HG03354 (cell line): Measurements from ENCODE around the gene PLIN1.
"Not testable (repeated sequence)": the region's sequence is repeated elsewhere in the genome, so short reads cannot be mapped to it uniquely, and the experiment has no call there.

Experiments used
- ATAC-seq: cut with Tn5 transposase; IDR thresholded peaks from one replicate; pipeline ENCODE4 v1.9.1; 2021; ENCODE audit warnings: mild to moderate bottlenecking; ENCODE audit not compliant: unreplicated experiment, poor library complexity, severe bottlenecking

The PLIN1 gene

DNA sequence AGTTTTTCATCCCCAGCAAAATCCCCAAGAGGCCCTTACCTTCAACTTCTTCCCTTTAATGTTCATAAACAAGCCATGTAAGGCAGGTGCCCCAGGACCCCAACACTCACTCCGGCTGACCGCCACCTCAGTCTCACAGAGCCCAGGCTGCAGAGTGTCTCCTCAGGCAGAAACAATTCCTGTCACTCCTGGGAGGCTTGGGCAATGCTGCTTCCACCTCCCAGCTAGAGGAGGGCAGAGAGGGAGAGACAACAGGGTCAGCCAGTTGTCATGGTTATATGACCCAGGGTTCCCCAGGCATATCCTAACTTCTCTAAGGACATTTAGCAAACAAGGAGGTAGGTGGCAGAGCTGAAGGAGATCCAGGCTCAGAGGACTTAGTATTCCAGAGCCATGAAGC is at the start of gene PLIN1:
TSS of gene PLIN1 (minus strand) at position 156 of the 400 bp plus-strand sequence. CDS start 1,878 bp downstream, outside the sequence.
- no peak for ATAC-seq

DNA sequence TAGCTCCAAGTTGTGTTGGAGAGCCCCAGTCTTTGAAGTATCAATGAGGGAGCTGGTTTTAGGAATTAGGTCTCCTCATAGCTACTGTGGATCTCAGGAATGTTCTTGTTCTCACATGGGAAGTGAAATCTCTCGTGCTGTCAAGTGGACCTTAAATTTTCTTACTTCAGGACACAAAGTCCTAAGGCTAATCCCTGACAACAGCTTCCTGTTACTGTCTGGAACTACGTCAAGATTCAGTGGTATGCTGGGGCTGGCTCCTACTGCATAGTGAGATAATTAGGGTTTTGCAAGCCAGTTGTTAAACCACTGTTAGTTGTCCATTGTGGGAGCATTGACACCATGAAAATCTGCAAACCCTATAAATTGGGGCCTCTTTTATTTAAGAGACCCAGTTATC is 49.1 kb upstream of the PLIN1 start:
- no peak for ATAC-seq

GRCh38 chr15:89725064-89725463 is 45.9 kb upstream of the PLIN1 start:
- ATAC-seq: no peak

GRCh38 chr15:89724621-89725020 is 45.5 kb upstream of the PLIN1 start:
- ATAC-seq: no peak

GRCh38 chr15:89723031-89723430 is 43.9 kb upstream of the PLIN1 start:
- ATAC-seq: no peak

- no peak for ATAC-seq
Measured at GRCh38 chr15:89714775-89715174, 35.6 kb upstream of the PLIN1 start.

- ATAC-seq: no peak
Measured at GRCh38 chr15:89707577-89707976, 28.4 kb upstream of the PLIN1 start.

- ATAC-seq: no peak
Measured at GRCh38 chr15:89704411-89704810, 25.2 kb upstream of the PLIN1 start.

DNA sequence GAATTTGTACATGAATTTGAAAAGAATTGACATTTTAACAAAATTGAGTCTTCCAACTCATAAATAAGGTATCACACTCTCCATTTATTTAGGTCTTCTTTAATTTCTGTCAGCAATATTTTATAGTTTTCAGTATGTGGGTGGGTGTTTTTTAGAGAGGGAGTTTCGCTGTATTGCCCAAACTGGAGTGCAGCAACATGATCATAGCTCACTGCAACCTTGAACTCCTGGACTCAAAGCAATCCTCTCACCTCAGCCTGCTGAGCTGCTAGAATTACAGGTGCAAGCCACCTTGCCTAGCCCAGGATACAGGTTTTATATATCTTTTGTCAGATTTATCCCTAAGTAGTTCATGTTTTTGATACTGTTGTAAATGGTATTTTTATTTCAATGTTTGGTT is 16.0 kb upstream of the PLIN1 start:
- ATAC-seq: no peak

DNA sequence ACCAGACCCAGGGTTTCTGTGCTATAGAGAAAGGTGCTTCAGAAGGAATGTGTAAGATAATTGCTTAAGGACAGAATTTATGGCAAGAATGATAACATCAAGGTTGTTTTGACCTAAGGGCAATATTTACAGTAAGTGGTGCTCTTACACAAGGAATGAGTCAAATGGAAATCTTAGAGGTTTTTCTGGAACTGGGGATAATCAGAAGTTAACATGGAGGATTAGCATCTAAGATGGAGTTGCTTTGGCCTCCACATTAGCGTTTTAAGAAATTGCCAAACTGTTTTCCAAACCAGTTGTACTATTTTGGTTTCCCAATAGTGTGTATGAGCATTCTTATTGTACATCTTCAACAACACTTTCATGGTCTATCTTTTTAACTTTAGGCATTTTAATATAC is 14.5 kb upstream of the PLIN1 start:
- no peak for ATAC-seq

- ATAC-seq: no peak
Measured at GRCh38 chr15:89693091-89693490, 13.9 kb upstream of the PLIN1 start.

DNA sequence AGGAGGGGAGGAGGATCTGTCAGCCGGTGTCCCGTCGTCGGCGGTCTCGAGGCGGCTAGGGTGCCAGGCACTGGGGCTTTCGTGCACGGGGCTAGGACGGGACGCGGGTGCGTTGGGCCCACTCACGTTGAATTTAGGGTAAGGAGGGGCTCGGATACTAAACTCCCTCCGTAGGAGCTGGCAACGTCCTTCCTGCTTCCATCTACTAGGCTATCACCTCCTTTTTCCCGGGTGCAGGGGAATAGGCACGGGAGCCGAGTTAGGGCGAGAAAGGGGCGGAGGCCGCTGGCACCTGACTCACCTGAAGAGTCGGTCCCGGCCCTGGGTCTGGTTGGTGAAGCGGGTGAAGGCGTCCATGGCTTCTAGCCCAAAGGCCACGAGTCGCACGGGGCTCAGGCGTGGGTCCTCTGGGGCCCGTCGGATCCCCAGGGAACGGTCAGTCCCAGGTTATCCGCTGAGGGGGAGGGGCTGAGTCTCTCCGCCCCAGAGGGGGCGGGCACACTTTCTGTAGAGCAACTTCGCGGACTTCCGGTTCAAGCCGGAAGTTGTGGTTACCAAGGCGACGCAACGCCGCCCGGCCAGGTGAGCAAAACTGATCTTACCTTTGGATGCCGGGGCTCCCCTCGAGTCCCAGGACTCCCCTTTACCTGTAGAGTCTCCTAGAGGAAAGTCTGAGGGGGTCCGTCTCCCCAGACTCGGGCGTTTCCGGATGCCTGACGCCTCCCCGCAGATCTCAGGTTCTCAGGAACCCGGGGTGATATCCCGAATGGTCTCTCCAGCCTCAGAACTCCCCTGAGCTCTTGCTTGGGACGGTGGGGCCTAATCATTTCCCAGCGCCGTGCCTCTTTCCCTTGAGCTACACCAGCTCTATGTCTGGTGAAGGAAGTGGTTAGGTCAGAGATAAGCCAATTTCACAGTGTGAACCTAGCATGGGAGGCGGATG is 11.4 kb upstream of the PLIN1 start, which contains the start of the genes PEX11A and WDR93:
TSS of gene PEX11A (minus strand) at position 479 of the 943 bp plus-strand sequence. CDS start at position 357, 122 bp downstream.
TSS of gene WDR93 (plus strand) at position 536 of the 943 bp plus-strand sequence. CDS start 10,936 bp downstream, outside the sequence.
- peak; percentile 87 for ATAC-seq

GRCh38 chr15:89689930-89690275 is 10.7 kb upstream of the PLIN1 start:
- ATAC-seq: not testable (repeated sequence)

GRCh38 chr15:89686522-89686921 is 7.4 kb upstream of the PLIN1 start:
- no peak for ATAC-seq

- ATAC-seq: no peak
Measured at GRCh38 chr15:89685995-89686394, 6.8 kb upstream of the PLIN1 start.

DNA sequence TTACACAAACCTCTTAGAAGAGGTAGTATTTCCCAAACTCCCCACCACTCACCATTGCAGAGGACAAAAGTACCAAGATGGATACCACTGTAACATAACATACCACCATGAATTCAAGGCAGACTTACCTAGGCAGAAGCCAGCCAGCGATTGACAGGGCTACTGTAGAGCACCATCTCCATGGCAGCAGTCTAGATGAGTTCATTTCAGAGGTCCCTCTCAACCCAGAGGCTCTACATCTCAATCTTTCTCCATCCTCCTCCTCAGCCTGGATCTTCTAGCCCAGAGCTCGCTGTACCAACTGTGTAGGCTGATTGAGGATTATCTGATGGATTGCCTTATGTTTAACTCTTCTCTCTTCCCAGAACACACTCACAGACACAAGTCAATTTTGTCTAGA is 2.0 kb upstream of the PLIN1 start:
- ATAC-seq: no peak

- ATAC-seq: no peak
Measured at GRCh38 chr15:89680282-89680873, 1.2 kb upstream of the PLIN1 start.

DNA sequence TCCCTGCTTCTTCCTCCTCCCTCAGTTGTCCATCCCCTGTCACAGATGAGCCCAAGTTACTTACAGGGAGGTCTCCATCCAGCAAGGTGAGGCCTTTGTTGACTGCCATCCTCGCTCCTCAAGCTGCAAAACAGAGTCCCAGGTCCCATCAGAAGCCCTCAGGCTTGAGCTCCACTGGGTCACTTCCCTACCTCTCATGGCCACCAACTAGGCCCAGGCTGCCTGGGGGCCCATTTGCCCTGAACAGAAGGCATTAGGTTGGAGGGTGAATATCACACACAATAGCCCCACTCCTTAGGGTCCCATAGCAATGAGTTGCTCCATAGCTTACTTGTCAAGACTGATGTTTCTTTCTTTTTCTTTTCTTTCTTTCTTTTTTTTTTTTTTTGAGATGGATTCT is 1.8 kb downstream of the PLIN1 start:
- ATAC-seq: no peak

GRCh38 chr15:89675606-89676005 is 3.6 kb downstream of the PLIN1 start:
- ATAC-seq: no peak

GRCh38 chr15:89674526-89674925 is 4.6 kb downstream of the PLIN1 start:
- ATAC-seq: no peak

DNA sequence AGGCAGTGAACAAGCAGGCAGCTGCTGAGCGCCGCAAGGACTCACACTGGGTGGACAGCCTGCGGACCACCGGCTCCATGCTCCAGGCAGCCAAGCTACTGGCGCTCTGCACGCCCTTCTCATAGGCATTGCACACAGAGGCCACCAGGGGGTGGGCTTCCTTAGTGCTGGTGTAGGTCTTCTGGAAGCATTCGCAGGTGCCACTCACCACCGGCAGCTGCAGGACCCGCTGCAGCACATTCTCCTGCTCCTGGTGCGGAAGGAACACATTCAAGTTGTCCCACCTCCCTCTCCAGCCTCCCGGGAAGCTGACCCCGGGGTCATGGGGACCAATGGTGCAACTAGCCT is 6.0 kb downstream of the PLIN1 start:
- ATAC-seq: no peak
